ENCODE measurements around the gene COL19A1.
"Not testable (repeated sequence)": the region's sequence is repeated elsewhere in the genome, so short reads cannot be mapped to it uniquely, and the experiment has no call there.

The COL19A1 gene

DNA sequence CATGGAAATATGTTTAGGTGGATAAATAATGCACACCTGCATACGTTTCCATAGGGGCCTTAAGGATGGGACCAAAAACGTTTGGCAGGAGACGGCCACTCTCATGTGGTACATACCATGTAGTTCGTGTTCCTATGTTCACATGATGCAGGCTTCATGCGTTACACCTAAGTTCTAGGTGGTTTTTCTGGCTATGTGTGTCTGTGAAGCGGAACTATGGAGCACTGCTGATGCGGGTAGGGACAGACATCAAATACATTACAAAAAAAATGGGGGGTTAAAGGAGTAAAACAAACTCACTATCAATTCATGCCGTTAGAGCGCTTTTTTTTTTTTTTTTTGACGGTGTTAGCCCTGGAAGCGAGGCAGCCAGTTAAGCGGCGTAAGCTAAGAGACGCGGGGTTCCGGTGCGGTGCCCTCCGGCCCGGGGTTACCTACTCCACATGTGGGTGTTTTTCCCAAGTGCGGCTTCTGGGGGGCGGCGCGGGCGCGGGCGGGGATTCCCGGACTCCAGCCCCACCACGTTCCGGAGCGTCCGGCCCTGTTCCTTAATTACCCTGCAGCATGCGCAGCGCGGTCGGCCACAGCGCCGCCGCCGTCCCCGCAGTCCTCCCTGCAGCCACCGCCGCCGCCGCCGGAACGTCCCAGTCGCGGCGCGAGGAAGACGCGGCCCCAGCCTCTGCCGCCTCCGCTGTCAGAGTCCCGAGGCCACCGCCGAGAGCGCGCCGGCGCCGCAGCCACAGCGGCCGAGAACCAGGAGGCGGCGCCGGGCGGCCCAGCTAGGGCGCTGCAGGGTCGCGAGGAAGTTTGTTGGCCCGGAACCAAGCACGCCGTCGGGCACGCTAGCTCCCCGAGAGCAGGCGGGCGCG is 648 bp downstream of the COL19A1 start:
- peak; percentile 6 for DNase-seq (ENCODE audit: low read depth, low spot score)

DNA sequence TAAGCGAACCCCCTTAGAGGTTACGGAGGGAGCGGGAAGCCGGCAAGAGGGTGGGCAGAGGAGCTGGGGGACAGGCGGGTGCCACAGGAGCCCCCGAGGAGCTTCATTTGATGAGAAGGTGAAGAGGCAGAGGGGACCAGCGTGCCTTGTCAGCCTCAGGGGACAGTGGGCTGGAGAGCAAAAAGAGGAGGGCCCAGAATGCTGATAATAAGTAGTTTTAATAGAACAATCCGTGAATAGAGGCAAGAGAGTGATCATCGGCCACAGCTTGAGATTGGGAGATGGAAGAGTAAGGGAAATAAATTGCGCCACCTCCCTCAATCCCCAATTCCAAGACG is 1.3 kb downstream of the COL19A1 start:
- no peak for DNase-seq (ENCODE audit: low read depth, low spot score)

DNA sequence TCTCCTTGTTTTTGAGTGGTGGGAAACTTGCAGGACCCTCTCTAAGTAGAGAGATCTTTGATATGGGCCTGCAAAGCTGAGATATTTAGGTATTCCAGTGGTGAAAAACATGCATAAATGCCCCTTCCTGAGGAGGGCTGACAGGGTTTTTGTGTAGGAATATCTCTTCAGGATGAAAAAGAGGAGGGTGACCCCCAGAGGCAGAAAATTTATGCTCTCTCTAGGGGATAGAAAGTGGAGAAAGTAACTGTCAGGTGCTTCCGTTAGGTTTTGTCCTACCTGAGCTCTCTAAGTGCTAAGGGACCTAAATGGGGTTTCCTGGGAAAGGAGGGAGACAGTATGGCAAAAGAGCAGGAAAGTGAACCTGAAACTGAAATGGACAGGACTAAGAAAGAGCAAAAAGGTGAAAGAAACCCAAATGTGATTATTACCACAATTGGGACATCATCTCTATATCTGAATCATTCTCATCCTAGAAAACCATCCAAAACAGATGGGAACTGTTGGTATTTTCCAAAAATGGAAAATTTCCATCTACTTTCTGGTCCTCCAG is 2.0 kb downstream of the COL19A1 start:
- no peak for DNase-seq (ENCODE audit: low read depth, low spot score)

- no peak for DNase-seq (ENCODE audit: low read depth, low spot score)
Measured at GRCh38 chr6:69868961-69869360, 2.6 kb downstream of the COL19A1 start.

GRCh38 chr6:69871107-69871506 is 4.8 kb downstream of the COL19A1 start:
- DNase-seq (ENCODE audit: low read depth, low spot score) = no peak

DNA sequence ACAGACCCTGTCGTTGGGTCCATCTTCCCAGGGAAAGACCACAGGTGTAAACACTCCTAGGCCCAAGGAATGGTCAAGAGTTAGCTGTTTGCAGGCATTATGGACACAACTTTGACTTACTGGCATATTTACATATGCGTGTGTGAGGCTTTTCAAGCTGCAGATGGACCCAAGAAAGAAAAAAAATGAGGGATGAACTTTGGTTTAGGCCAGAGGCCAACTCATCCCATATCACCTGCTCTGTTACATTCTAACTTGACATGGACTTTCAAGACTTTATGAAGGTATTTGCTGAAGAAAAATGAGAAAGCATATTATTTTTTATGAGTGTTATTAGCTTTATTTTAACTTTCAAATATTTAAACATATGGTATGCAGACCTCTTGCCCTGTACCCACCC is 6.9 kb downstream of the COL19A1 start:
- DNase-seq (ENCODE audit: low read depth, low spot score) = no peak

GRCh38 chr6:69875715-69876114 is 9.4 kb downstream of the COL19A1 start:
- DNase-seq (ENCODE audit: low read depth, low spot score) = no peak

DNA sequence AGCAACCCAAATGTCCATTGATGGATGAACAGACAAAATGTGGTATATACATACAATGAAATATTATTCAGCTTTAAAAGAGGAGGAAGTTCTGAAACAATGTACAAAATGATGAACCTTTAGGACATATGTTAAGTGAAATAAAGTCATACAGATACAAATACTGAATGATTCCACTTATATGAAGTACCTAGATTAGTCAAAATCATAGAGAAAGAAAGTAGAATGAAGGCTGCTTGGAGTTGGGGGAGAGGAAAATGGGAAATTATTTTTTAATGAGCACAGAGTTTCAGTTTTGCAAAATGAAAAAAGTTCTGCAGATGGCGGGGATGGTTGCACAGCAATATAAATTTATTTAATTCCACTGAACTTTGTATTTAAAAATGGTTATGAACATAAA is 12.4 kb downstream of the COL19A1 start:
- no peak for DNase-seq (ENCODE audit: low read depth, low spot score)

DNA sequence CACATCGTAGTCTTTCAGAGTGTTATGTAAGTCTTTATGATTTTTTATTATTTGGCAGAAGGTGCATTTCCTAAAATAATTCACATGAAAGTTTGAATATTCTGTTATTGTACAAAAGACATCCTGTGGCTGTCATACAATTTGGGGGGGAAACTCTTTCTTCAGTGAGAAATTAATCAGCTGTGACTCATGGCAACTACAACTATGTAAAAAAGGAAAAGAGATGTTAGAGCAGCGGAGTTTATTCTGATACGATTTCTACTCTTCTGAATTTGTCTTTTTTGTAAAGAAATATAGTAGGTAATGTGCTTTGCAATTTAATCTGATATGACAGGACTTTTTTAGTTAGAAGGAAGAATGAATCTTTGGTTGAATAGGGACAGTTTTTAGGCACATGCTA is 14.2 kb downstream of the COL19A1 start:
- DNase-seq (ENCODE audit: low read depth, low spot score) = no peak

DNA sequence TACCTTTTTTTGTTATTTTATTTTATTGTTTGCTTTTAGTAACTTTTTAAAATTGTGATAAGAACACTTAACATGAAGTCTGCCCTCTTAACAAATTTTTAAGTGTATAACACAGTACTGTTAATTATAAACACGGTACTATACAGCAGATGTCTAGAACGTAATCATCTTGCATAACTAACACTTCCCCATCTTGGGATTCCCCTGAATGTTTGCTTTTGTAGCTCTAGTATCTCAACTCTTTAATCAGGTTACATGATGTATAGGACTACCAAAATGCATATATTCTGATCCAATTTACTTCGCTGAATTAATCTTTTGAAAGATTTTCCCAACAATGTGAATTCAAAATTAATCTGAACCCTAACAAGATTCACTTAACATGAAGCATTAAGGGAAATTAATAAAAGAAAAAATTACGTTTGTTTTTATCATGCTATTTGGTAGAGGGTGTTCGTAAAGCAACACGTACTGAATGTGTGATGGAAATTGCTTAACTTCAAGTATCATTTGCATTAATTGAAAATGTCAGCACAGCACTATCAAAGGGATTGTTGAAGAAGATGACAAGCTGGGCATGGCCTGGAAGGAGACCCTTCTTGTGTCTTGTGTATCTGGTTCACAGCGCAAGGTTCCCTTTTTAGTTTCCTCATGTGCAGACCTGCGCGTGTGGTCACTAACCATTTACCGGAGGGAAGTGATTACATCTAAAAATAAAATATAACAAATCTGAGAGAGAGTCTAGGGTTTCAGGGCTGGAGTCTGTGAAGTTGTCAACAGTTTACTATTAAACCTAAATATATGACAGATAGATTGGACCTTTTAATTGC is 15.2 kb downstream of the COL19A1 start:
- no peak for DNase-seq (ENCODE audit: low read depth, low spot score)

DNA sequence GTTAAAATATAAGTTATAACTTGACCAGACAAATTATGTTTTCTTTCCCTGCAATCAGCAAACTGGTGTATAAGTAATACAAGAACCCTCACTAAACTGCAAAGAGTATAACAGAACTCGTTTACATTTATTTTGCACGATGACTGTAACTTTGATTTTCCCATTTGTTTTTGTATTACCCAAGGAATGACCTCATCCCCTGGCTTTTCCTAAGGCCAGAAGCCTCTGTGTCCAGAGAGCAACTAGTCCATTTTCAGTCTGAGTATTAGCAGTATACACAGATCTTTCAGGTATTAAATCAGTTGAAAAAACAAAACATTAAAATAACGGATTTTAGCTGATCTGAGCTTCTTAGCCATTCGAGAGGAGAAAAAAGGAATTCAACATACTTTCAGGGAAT is 17.2 kb downstream of the COL19A1 start:
- no peak for DNase-seq (ENCODE audit: low read depth, low spot score)

GRCh38 chr6:69884231-69884630 is 17.9 kb downstream of the COL19A1 start:
- DNase-seq (ENCODE audit: low read depth, low spot score) = no peak

GRCh38 chr6:69887026-69887425 is 20.7 kb downstream of the COL19A1 start:
- DNase-seq (ENCODE audit: low read depth, low spot score) = no peak

GRCh38 chr6:69887714-69888345 is 21.5 kb downstream of the COL19A1 start:
- DNase-seq (ENCODE audit: low read depth, low spot score) = no peak

GRCh38 chr6:69888482-69889233 is 22.3 kb downstream of the COL19A1 start:
- no peak for DNase-seq (ENCODE audit: low read depth, low spot score)

DNA sequence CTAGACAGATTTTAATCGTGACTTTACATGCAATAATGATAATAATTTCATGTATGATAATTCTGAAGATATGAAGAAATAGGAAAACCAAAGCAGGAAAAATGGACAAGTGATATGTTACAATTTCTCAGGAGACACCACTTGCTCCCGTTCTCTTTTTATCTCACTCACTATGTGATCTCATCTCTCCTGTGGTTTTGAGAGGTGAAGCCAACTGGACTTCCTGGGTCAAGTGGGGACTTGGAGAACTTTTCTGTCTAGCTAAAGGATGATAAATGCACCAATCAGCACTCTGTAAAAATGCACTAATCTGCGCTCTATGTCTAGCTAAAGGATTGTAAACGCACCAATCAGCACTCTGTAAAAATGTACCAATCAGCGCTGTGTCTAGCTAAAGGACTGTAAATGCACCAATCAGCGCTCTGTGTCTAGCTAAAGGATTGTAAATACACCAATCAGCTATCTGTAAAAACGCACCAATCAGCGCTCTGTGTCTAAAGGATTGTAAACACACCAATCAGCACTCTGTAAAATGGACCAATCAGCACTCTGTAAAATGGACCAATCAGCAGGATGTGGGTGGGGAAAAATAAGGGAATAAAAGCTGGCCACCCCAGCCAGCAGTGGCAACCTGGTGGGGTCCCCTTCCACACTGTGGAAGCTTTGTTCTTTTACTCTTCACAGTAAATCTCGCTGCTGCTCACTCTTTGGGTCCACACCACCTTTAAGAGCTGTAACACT is 23.0 kb downstream of the COL19A1 start:
- not testable (repeated sequence) for DNase-seq (ENCODE audit: low read depth, low spot score)

- DNase-seq (ENCODE audit: low read depth, low spot score) = not testable (repeated sequence)
Measured at GRCh38 chr6:69892561-69892960, 26.2 kb downstream of the COL19A1 start.

GRCh38 chr6:69893266-69893665 is 26.9 kb downstream of the COL19A1 start:
- DNase-seq (ENCODE audit: low read depth, low spot score) = not testable (repeated sequence)

DNA sequence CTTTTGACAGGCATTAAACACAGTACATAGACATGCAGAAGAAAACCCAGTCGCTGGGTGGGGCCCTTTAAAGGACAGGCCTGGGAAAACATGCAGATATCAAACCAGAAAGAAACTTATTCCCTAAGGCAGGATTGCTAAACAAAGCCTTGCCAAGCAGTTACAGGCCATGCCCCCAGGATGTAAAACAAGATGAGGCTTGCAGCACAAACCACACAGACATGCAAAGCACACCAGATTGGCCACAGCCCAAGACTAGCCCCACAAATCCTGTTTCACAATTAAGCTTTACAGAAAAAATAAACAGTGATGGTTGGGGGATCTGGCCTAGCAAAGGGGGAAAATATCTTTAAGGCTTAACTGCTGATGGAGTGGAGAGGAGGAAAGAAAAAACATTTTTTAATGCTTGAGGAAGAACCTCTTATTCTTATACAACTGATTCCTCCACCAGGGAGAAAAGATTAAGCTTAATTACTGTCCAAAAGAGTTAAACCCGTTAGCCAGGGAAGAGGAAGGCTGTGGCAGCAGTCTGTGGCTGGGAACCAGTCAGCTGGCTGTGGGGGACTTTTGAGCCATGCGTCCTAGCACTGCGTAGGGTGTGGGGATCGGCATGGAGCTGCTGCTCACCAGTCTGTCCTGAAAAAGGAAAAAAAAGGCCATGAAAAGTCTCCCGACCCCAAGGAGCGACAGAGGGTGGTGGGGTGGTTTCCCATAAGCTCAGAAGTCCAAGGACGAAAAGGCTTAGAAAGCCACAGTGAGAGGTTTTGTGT is 28.4 kb downstream of the COL19A1 start:
- no peak for DNase-seq (ENCODE audit: low read depth, low spot score)

DNA sequence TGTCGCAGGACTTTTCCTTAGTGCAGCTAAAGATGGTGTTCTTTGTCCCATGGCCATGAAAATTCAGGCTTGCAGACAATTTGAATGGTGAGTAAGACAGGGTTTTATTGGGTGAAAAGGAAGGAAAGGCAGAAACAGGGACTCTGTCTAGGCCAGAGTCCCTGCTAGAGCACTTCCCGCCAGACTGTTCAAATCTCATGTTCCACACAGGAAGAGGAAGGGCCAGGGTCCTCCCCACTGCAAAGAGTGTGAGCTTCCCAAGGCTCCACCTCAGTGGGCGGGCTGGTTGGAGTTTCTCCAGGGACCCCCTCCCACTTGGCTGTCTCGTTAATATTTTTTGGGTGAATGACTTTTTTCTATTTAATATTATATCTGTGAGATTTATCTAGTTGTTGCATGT is 29.0 kb downstream of the COL19A1 start:
- no peak for DNase-seq (ENCODE audit: low read depth, low spot score)

Measured in activated CD4-positive, CD25-positive, alpha-beta regulatory T cell treated with anti-CD3 and anti-CD28 coated beads, Interleukin-2, amount 50 U/mL, for 16 hours (primary cell).